Measurements from ENCODE around the gene PTPN9. TPM values are rescaled to one million over a fixed set of nuclear protein-coding genes. Genes with fewer than 3 reads are reported as not detected.
A peak's percentile ranks its signal among the peaks of the same experiment; 100 is the strongest.
"Not testable (repeated sequence)": the region's sequence is repeated elsewhere in the genome, so short reads cannot be mapped to it uniquely, and the experiment has no call there.

The PTPN9 gene
- total RNA-seq, 1 experiment from 2014 or later: 42.2 TPM

GRCh38 chr15:75544359-75544758 is 34.8 kb downstream of the PTPN9 start:
- Histone ChIP-seq H4K5ac (ENCODE audit: insufficient read length, low read depth, low read length) (no peak overlapping the region), H3K27me3 (ENCODE audit: insufficient read depth, low read length) (no peaks in the 10 kb centered on the region), H3K4me1 (ENCODE audit: insufficient read depth, low read length) (no peaks in the 10 kb centered on the region), H3K4ac (ENCODE audit: low read depth, low read length) (no peak overlapping the region), H3K79me2 (ENCODE audit: insufficient read depth, low read length) (peaks cover 1% of the 10 kb centered on the region; the same call in 1 of the 2 replicates), H2BK15ac (ENCODE audit: low read depth, low read length) (no peak overlapping the region), H3K27ac (ENCODE audit: insufficient read length, low read depth, low read length) (no peak overlapping the region), H2AK5ac (ENCODE audit: insufficient read length, low read length) (no peak overlapping the region), H4K20me1 (ENCODE audit: control insufficient read depth, insufficient read depth, insufficient read length) (no peaks in the 10 kb centered on the region), H3K23ac (ENCODE audit: insufficient read length, low read depth, low read length) (no peak overlapping the region), H2BK120ac (ENCODE audit: low read depth, low read length, poor library complexity, severe bottlenecking) (no peak overlapping the region), H3K9ac (ENCODE audit: extremely low read depth, insufficient read length, low read length) (no peak overlapping the region), H4K91ac (ENCODE audit: insufficient read length, low read depth, low read length) (no peak overlapping the region), H3K9me3 (ENCODE audit: control insufficient read depth, low read depth, low read length) (no peaks in the 10 kb centered on the region), H3K18ac (ENCODE audit: insufficient read length, low read depth, low read length) (no peak overlapping the region), H3K56ac (ENCODE audit: insufficient read length, low read depth, low read length) (no peak overlapping the region), H2AFZ (ENCODE audit: low read length) (no peak overlapping the region), H2BK5ac (ENCODE audit: insufficient read length, low read length) (no peak overlapping the region), H3K79me1 (ENCODE audit: insufficient read depth, low read depth, low read length, poor library complexity, severe bottlenecking) (peaks cover 9% of the 10 kb centered on the region), H2BK20ac (ENCODE audit: low read depth, low read length, poor library complexity, severe bottlenecking) (no peak overlapping the region), H4K8ac (replicated peaks; ENCODE audit: insufficient read length, low read depth, low read length) (no peak overlapping the region), H3K4me2 (ENCODE audit: insufficient read depth, insufficient read length, low read length) (no peak overlapping the region), H3T11ph (ENCODE audit: low read length) (no peak overlapping the region), H3K14ac (ENCODE audit: insufficient read depth, low read length) (no peak overlapping the region), H3K23me2 (ENCODE audit: insufficient read length, low read depth, low read length, poor library complexity, severe bottlenecking) (no peaks in the 10 kb centered on the region), H2BK12ac (ENCODE audit: insufficient read length, low read depth, low read length) (no peak overlapping the region)
- DNase-seq: no peak
- H3K27me3 Mint-ChIP-seq (ENCODE audit: low read depth): no peaks in the 10 kb centered on the region
- no peak for TF ChIP-seq CTCF (conservative IDR thresholded peaks at IDR 0.05)
- no peak overlapping the region for H3K4me3 Mint-ChIP-seq
- H3K9me3 Mint-ChIP-seq: no peaks in the 10 kb centered on the region
- peak overlapping the region in 1 of 3 experiments; percentile 70; a peak in 2 of 7 replicates for H3K27ac Mint-ChIP-seq
- peaks cover 8 to 13% of the 10 kb centered on the region in 2 experiments for H3K4me1 Mint-ChIP-seq
- peaks cover 0 to 13% (median 6%) of the 10 kb centered on the region in 3 experiments; a peak in 5 of 7 replicates for H3K36me3 Mint-ChIP-seq (ENCODE audit: insufficient read depth in 1 of 3, low read depth in 3 of 3)
- no CpG with 5 or more reads among the region's 2 CpGs for WGBS (ENCODE audit: extremely low coverage, insufficient read length, low lambda C conversion rate)

GRCh38 chr15:75542949-75543545 is 36.1 kb downstream of the PTPN9 start:
- not testable (repeated sequence) for H3K9me3 Mint-ChIP-seq; H3K4me1 ChIP-seq (ENCODE audit: insufficient read depth, low read length); H3K4me3 Mint-ChIP-seq; H2BK12ac ChIP-seq (ENCODE audit: insufficient read length, low read depth, low read length); H3K79me2 ChIP-seq (ENCODE audit: insufficient read depth, low read length); H3K27ac ChIP-seq (ENCODE audit: insufficient read length, low read depth, low read length); H3K9me3 ChIP-seq (ENCODE audit: control insufficient read depth, low read depth, low read length); H2BK5ac ChIP-seq (ENCODE audit: insufficient read length, low read length); H3T11ph ChIP-seq (ENCODE audit: low read length); H3K27me3 ChIP-seq (ENCODE audit: insufficient read depth, low read length); H2AFZ ChIP-seq (ENCODE audit: low read length); DNase-seq; H3K18ac ChIP-seq (ENCODE audit: insufficient read length, low read depth, low read length); H3K9ac ChIP-seq (ENCODE audit: extremely low read depth, insufficient read length, low read length); H3K4me2 ChIP-seq (ENCODE audit: insufficient read depth, insufficient read length, low read length); H4K5ac ChIP-seq (ENCODE audit: insufficient read length, low read depth, low read length); H3K56ac ChIP-seq (ENCODE audit: insufficient read length, low read depth, low read length); H3K23ac ChIP-seq (ENCODE audit: insufficient read length, low read depth, low read length); H2BK15ac ChIP-seq (ENCODE audit: low read depth, low read length); H3K23me2 ChIP-seq (ENCODE audit: insufficient read length, low read depth, low read length, poor library complexity, severe bottlenecking); H3K79me1 ChIP-seq (ENCODE audit: insufficient read depth, low read depth, low read length, poor library complexity, severe bottlenecking); H3K27me3 Mint-ChIP-seq (ENCODE audit: low read depth); H3K4ac ChIP-seq (ENCODE audit: low read depth, low read length); H3K14ac ChIP-seq (ENCODE audit: insufficient read depth, low read length); H2BK120ac ChIP-seq (ENCODE audit: low read depth, low read length, poor library complexity, severe bottlenecking); H2BK20ac ChIP-seq (ENCODE audit: low read depth, low read length, poor library complexity, severe bottlenecking); H2AK5ac ChIP-seq (ENCODE audit: insufficient read length, low read length); H4K20me1 ChIP-seq (ENCODE audit: control insufficient read depth, insufficient read depth, insufficient read length); H4K91ac ChIP-seq (ENCODE audit: insufficient read length, low read depth, low read length); H4K8ac ChIP-seq (replicated peaks; ENCODE audit: insufficient read length, low read depth, low read length)
- Mint-ChIP-seq H3K27ac (peak overlapping the region in 1 of 3 experiments; percentile 74; a peak in 3 of 7 replicates), H3K36me3 (ENCODE audit: insufficient read depth in 1 of 3, low read depth in 3 of 3) (peaks cover 0 to 22% (median 14%) of the 10 kb centered on the region in 3 experiments), H3K4me1 (peaks cover 10 to 17% of the 10 kb centered on the region in 2 experiments)
- WGBS (ENCODE audit: extremely low coverage, insufficient read length, low lambda C conversion rate): no CpG with 5 or more reads among the region's 6 CpGs

Data from H9 (cell line).